ENCODE measurements around the gene DOCK2. TPM values are rescaled to one million over a fixed set of nuclear protein-coding genes. Genes with fewer than 3 reads are reported as not detected.
A peak's percentile ranks its signal among the peaks of the same experiment; 100 is the strongest.

The DOCK2 gene
- polyA plus RNA-seq, 1 of the 3 experiments (the other 2 are of a cell fraction): 3.8 TPM

DNA sequence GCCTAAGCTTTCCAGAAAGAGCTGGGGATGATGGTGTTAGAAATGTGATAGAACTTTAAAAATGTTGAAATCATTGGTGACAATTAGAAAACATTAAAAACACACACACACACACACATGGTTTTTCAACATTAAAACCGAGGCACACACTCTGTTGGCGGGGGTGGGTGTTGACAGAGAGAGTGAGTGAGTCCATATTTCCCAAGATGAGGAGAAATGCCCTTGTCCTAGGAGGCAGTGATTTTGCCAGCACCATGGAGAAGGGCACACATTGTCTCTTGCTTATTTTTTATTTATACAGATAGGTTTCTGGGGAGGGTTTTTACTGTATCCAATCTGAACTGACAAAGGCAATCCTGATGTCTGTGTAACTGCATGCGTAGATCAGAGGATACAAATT is 190.7 kb downstream of the DOCK2 start:
- no peak overlapping the region for H3K9ac ChIP-seq
- no peaks in the 10 kb centered on the region for H3K4me1 ChIP-seq (ENCODE audit: control insufficient read depth in 1 of 2, insufficient read depth in 2 of 2, low read depth in 1 of 2, low read length in 1 of 2)
- H3K79me2 ChIP-seq (ENCODE audit: insufficient read depth): no peaks in the 10 kb centered on the region
- no peaks in the 10 kb centered on the region for H3K36me3 ChIP-seq (replicated peaks in 1 of 2; ENCODE audit: control insufficient read depth in 1 of 2, insufficient read depth in 2 of 2, low read length in 1 of 2)
- no peak overlapping the region for H3K4me3 ChIP-seq (ENCODE audit: low read depth in 2 of 2, low read length in 1 of 2)
- DNase-seq: no peak
- 89% methylated on average over 3 of the region's 3 CpGs for WGBS (ENCODE audit: low lambda C conversion rate)
- no peaks in the 10 kb centered on the region for H3F3A ChIP-seq (replicated peaks; ENCODE audit: insufficient read depth)
- H3K27ac ChIP-seq (ENCODE audit: low read depth in 2 of 2, low read length in 1 of 2): no peak overlapping the region
- no peaks in the 10 kb centered on the region for H3K9me2 ChIP-seq
- H4K20me1 ChIP-seq (ENCODE audit: insufficient read depth): no peaks in the 10 kb centered on the region
- CTCF ChIA-PET: interaction anchor here (0.6 to 1.7 kb wide), 7 partner anchors 9 to 178 kb away, joined by 3 to 8 read pairs (median 4); partner anchors contain the start of gene INSYN2B
- H3K27me3 ChIP-seq (ENCODE audit: insufficient read depth): no peaks in the 10 kb centered on the region
- POLR2A ChIA-PET: no interaction called here
- TF ChIP-seq IRF3 (IDR thresholded peaks at IDR 0.05; ENCODE audit: low read depth, low read length): no peak
- TF ChIP-seq, protein P1, sequence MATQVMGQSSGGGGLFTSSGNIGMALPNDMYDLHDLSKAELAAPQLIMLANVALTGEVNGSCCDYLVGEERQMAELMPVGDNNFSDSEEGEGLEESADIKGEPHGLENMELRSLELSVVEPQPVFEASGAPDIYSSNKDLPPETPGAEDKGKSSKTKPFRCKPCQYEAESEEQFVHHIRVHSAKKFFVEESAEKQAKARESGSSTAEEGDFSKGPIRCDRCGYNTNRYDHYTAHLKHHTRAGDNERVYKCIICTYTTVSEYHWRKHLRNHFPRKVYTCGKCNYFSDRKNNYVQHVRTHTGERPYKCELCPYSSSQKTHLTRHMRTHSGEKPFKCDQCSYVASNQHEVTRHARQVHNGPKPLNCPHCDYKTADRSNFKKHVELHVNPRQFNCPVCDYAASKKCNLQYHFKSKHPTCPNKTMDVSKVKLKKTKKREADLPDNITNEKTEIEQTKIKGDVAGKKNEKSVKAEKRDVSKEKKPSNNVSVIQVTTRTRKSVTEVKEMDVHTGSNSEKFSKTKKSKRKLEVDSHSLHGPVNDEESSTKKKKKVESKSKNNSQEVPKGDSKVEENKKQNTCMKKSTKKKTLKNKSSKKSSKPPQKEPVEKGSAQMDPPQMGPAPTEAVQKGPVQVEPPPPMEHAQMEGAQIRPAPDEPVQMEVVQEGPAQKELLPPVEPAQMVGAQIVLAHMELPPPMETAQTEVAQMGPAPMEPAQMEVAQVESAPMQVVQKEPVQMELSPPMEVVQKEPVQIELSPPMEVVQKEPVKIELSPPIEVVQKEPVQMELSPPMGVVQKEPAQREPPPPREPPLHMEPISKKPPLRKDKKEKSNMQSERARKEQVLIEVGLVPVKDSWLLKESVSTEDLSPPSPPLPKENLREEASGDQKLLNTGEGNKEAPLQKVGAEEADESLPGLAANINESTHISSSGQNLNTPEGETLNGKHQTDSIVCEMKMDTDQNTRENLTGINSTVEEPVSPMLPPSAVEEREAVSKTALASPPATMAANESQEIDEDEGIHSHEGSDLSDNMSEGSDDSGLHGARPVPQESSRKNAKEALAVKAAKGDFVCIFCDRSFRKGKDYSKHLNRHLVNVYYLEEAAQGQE (IDR thresholded peaks at IDR 0.05; ENCODE audit: low read depth, low read length): peak; percentile 92
- no peak overlapping the region for H3K4me2 ChIP-seq
- no peaks in the 10 kb centered on the region for H3K9me3 ChIP-seq
- H2AFZ ChIP-seq (ENCODE audit: low read depth): no peak overlapping the region

DNA sequence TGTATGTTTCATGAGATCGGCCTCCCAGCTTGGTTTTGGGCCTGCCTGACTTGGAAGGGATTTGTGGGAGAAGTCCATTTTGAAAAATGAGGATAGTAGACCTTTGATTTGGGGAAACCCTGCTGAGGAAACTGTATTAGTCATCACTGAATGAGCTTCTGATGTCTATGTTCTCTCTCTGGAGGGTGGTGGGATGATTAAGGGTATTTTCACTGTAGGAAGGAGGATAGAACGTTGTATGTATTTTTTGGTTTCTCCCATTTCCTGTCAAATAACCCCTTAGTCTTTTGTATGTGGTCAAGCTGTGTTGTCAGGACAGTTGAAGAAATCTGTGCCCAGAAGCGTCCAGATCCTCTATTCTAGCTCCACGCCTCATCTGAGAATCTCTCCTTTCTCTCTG is 191.3 kb downstream of the DOCK2 start:
- ChIA-PET CTCF (interaction anchor here (1.3 to 1.7 kb wide), 2 partner anchors 9 to 152 kb away, joined by 3 to 7 read pairs; partner anchors contain the start of gene INSYN2B), POLR2A (no interaction called here)
- Histone ChIP-seq H4K20me1 (ENCODE audit: insufficient read depth) (no peaks in the 10 kb centered on the region), H3K9ac (no peak overlapping the region), H3K36me3 (replicated peaks in 1 of 2; ENCODE audit: control insufficient read depth in 1 of 2, insufficient read depth in 2 of 2, low read length in 1 of 2) (no peaks in the 10 kb centered on the region), H3K9me2 (no peaks in the 10 kb centered on the region), H3K27me3 (ENCODE audit: insufficient read depth) (no peaks in the 10 kb centered on the region), H3K79me2 (ENCODE audit: insufficient read depth) (no peaks in the 10 kb centered on the region), H3K9me3 (no peaks in the 10 kb centered on the region), H3K4me3 (ENCODE audit: low read depth in 2 of 2, low read length in 1 of 2) (no peak overlapping the region), H3K4me1 (ENCODE audit: control insufficient read depth in 1 of 2, insufficient read depth in 2 of 2, low read depth in 1 of 2, low read length in 1 of 2) (no peaks in the 10 kb centered on the region), H2AFZ (ENCODE audit: low read depth) (no peak overlapping the region), H3F3A (replicated peaks; ENCODE audit: insufficient read depth) (no peaks in the 10 kb centered on the region), H3K27ac (ENCODE audit: low read depth in 2 of 2, low read length in 1 of 2) (no peak overlapping the region), H3K4me2 (no peak overlapping the region)
- WGBS (ENCODE audit: low lambda C conversion rate): 82% methylated on average over 4 of the region's 4 CpGs
- no peak for TF ChIP-seq SMC3 (IDR thresholded peaks at IDR 0.05; ENCODE audit: low read depth, low read length)
- TF ChIP-seq, protein P2, sequence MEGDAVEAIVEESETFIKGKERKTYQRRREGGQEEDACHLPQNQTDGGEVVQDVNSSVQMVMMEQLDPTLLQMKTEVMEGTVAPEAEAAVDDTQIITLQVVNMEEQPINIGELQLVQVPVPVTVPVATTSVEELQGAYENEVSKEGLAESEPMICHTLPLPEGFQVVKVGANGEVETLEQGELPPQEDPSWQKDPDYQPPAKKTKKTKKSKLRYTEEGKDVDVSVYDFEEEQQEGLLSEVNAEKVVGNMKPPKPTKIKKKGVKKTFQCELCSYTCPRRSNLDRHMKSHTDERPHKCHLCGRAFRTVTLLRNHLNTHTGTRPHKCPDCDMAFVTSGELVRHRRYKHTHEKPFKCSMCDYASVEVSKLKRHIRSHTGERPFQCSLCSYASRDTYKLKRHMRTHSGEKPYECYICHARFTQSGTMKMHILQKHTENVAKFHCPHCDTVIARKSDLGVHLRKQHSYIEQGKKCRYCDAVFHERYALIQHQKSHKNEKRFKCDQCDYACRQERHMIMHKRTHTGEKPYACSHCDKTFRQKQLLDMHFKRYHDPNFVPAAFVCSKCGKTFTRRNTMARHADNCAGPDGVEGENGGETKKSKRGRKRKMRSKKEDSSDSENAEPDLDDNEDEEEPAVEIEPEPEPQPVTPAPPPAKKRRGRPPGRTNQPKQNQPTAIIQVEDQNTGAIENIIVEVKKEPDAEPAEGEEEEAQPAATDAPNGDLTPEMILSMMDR (IDR thresholded peaks at IDR 0.05): no peak
- no peak for DNase-seq

Measured in SK-N-SH (cell line).